GM15510 (cell line): ENCODE data around the gene CCDC15.

Source experiments
- POLR2A ChIP-seq: IDR thresholded peaks from 3 replicates; pipeline ENCODE4 v1.6.1; 2011; ENCODE audit warnings: borderline replicate concordance; ENCODE audit not compliant: insufficient read length; ENCODE audit errors: extremely low read depth

CCDC15 gene

DNA sequence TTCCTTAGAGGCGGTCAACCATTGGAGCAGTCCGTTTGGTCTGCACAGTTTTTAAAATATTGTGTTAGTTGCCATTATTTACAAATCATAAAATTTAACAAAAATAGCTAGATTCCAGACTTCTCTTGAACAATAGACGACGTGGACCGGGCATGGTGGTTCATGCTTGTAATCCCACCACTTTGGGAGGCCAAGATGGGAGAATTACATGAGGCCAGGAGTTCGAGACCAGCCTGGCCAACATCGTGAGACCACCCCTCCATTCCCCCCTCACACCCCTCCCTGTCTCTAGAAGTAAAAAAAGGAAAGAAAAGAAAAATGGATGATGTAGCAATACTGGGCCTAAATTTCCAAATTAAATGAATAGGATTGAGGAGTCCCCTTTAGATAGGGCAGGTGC, 110.1 kb downstream of the CCDC15 start:
- TF ChIP-seq POLR2A: no peak

GRCh38 chr11:125068368-125068767, 114.4 kb downstream of the CCDC15 start:
- no peak for TF ChIP-seq POLR2A

GRCh38 chr11:125069008-125069407, 115.0 kb downstream of the CCDC15 start:
- TF ChIP-seq POLR2A: no peak

DNA sequence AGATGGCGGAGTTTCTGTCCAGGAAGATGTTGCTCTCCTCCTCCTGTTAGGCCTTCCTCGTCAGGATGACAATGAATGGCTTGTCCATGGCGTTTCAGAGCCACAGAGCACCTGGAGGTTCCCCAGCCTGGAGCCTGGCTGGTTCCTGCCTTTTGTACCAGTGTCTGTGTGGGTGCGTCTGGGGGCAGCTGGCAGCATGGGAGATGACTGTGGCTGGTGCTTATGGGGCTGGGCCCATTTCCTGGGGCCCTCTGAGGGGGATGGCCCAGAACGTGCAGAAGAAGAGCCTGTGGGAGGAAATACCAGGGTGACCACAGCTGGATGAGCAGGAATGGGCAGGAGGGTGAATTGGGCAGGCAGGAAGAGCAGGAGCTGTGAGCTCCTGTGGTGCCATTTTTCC, 115.8 kb downstream of the CCDC15 start:
- TF ChIP-seq POLR2A: no peak

GRCh38 chr11:125070699-125071254, 116.8 kb downstream of the CCDC15 start:
- no peak for TF ChIP-seq POLR2A

- TF ChIP-seq POLR2A: no peak
Measured at GRCh38 chr11:125071435-125071834, 117.4 kb downstream of the CCDC15 start.

DNA sequence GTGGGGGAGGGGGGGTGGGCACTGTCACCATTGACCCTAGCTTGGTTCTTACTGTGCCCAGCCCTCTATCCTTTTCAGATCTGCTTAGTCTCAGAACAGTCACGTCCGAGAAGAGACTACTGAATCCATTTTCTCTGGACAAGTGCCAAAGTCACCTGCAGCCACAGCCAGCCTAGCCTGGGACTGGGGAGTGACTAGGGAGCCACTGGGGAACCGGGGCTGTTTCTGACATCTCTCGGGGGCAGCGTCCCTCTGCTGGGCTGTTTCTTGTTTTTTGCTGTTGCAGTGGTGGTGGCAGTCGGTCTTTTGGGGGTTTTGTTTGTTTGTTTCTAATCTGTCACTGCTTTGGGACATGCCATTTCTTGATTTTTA, 117.8 kb downstream of the CCDC15 start:
- peak; percentile 5 for TF ChIP-seq POLR2A

GRCh38 chr11:125072218-125072960, 118.4 kb downstream of the CCDC15 start:
- peak; percentile 30 for TF ChIP-seq POLR2A

- no peak for TF ChIP-seq POLR2A
Measured at GRCh38 chr11:125072961-125073590, 119.1 kb downstream of the CCDC15 start.

DNA sequence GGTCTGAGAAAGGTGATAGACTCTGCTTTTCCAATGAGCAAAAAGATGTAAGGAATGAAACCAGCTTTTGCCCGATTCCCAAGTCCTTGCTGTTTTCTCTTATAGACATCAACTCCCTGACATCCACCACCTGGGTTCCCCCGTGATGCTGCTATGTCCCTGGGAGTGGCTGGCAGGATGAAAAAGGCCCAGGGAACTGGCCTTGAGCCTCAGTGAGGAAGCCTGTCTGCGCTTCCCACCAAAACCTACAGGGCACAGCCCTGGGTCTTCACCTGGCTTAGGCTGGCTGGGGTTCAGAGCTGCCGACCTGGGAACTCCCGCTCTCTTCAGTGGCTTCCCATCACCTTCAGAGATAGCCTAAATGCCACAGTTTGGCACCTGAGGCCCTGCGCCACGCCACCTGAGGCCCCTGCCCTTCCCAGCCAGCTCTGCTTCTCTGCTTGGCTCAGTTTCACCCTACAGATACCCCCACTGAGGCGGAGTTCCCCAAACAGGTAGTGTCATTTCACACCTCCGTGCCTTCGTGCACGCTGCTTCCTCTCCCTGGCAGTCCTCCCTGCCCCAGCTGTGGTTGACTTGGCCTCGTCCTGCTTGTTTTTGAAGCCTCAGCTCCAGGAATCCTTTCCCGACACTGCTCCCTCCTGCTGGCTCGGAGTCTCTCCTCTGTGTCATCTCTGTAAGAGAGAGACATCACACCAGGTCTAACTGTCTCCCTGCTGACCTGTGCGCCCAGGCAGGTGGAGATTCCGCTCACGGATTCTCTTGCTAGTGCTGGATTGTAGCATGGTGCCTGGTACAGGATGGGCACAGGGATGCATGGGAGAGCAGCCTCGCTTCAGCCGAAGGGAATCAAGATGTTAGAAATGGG, 119.8 kb downstream of the CCDC15 start:
- no peak for TF ChIP-seq POLR2A

GRCh38 chr11:125074511-125075241, 120.7 kb downstream of the CCDC15 start:
- TF ChIP-seq POLR2A: no peak

GRCh38 chr11:125075242-125075625, 121.2 kb downstream of the CCDC15 start:
- no peak for TF ChIP-seq POLR2A

- no peak for TF ChIP-seq POLR2A
Measured at GRCh38 chr11:125075900-125076317, 121.9 kb downstream of the CCDC15 start.

DNA sequence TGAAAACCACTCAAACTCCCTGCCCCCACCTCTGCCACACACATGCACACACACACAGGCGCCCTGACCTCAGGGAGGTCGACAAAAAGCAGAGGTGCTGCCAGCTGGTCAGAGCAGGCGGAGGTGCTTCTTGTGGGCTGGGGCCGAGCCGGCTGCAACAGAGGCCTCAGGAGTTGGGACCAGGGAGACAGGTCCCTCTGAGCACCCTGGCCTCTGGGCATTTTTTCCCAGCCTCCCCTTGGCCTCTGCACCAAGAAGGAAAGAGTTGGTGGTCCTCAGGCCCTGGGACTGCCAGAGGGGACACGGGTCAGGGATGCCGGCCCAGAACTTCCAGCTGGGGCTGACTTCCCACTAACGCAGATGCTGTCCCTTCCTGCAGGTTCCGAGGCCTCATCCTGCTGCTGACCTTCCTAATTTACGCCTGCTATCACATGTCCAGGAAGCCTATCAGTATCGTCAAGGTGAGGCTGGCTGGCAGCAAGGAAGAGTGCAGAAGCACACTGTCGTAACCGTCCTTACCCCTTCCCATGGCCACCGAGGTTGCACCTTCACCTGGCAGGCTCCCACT, 122.5 kb downstream of the CCDC15 start:
- no peak for TF ChIP-seq POLR2A
